HepG2 (cell line): ENCODE measurements around the gene BICRA. TPM values are rescaled to one million over a fixed set of nuclear protein-coding genes. Genes with fewer than 3 reads are reported as not detected.

Source experiments
- BRF2 ChIP-seq: sonication (generic); formaldehyde crosslinking; IDR thresholded peaks from 2 replicates; pipeline ENCODE4 v1.8.1; 2022; ENCODE audit warnings: mild to moderate bottlenecking, missing genetic modification reagents
- CHD2 ChIP-seq: IDR thresholded peaks from 2 replicates; pipeline ENCODE4 v1.6.1; 2011; ENCODE audit warnings: low read depth, low read length, improper control_type of control experiment
- CREB1 ChIP-seq, 2 experiments: fragments of 450-650 bp in 1 of 2; IDR thresholded peaks; 2 replicates each; pipeline ENCODE4 v1.6.1; 2016 to 2017; ENCODE audit warnings: control low read depth in 1 of 2, mild to moderate bottlenecking in 1 of 2, missing compliant biosample characterization in 1 of 2, missing genetic modification characterization in 1 of 2
- FIP1L1 ChIP-seq: fragments of 200-400 bp; formaldehyde crosslinking; IDR thresholded peaks from 2 replicates; pipeline ENCODE4 v1.6.1; 2018; ENCODE audit warnings: low read depth, mild to moderate bottlenecking, low read length, moderate library complexity, borderline replicate concordance; ENCODE audit not compliant: insufficient read depth
- HOXA5 ChIP-seq: sonication (generic); formaldehyde crosslinking; IDR thresholded peaks from 2 replicates; pipeline ENCODE4 v1.4.0; 2020; ENCODE audit warnings: missing genetic modification reagents
- KAT2B ChIP-seq: fragments of 150-350 bp; IDR thresholded peaks from 2 replicates; pipeline ENCODE4 v1.6.1; 2014; ENCODE audit warnings: low read depth, low read length, borderline replicate concordance
- KDM1A ChIP-seq: IDR thresholded peaks from 2 replicates; pipeline ENCODE4 v1.6.1; 2016; ENCODE audit warnings: missing compliant biosample characterization
- KDM2A ChIP-seq: sonication (generic); formaldehyde crosslinking; IDR thresholded peaks from 2 replicates; pipeline ENCODE4 v1.4.0; 2020; ENCODE audit warnings: low read depth, missing genetic modification reagents, borderline replicate concordance
- MAZ ChIP-seq, 2 experiments: sonication (generic) in 1 of 2; formaldehyde crosslinking in 1 of 2; IDR thresholded peaks; 2 replicates each; pipeline versions ENCODE4 v1.5.0 to v1.6.1; 2012 to 2020; ENCODE audit warnings: low read depth in 2 of 2, mild to moderate bottlenecking in 2 of 2, borderline replicate concordance in 1 of 2, improper control_type of control experiment in 1 of 2, low read length in 1 of 2, missing genetic modification reagents in 1 of 2, moderate library complexity in 1 of 2
- MTA3 ChIP-seq: sonication (generic); formaldehyde crosslinking; IDR thresholded peaks from 2 replicates; pipeline ENCODE4 v1.4.0; 2020; ENCODE audit warnings: missing genetic modification reagents
- REXO4 ChIP-seq: sonication (generic); formaldehyde crosslinking; IDR thresholded peaks from 2 replicates; pipeline ENCODE4 v1.8.0; 2022; ENCODE audit warnings: missing genetic modification reagents, mild to moderate bottlenecking, borderline replicate concordance
- RFXAP ChIP-seq: sonication (generic); formaldehyde crosslinking; IDR thresholded peaks from 2 replicates; pipeline ENCODE4 v1.4.0; 2020; ENCODE audit warnings: missing genetic modification reagents, borderline replicate concordance
- STAG1 ChIP-seq: sonication (generic); formaldehyde crosslinking; IDR thresholded peaks from 2 replicates; pipeline ENCODE4 v1.4.0; 2020; ENCODE audit warnings: missing genetic modification reagents
- TEAD3 ChIP-seq: optimal IDR thresholded peaks from 2 replicates; pipeline ENCODE3; 2016; ENCODE audit warnings: borderline replicate concordance
- TFDP2 ChIP-seq: sonication (generic); formaldehyde crosslinking; IDR thresholded peaks from 2 replicates; pipeline ENCODE4 v1.4.0; 2020; ENCODE audit warnings: missing genetic modification reagents
- XRCC5 ChIP-seq: fragments of 200-400 bp; formaldehyde crosslinking; optimal IDR thresholded peaks from 2 replicates; pipeline ENCODE3; 2017; ENCODE audit warnings: mild to moderate bottlenecking, low read length
- ZNF34 ChIP-seq: sonication (generic); formaldehyde crosslinking; IDR thresholded peaks from 2 replicates; pipeline ENCODE4 v1.4.0; 2020; ENCODE audit warnings: mild to moderate bottlenecking, missing genetic modification reagents, borderline replicate concordance
- ZNF629 ChIP-seq: sonication (generic); formaldehyde crosslinking; conservative IDR thresholded peaks from 2 replicates; pipeline ENCODE4 v1.5.0; 2020; ENCODE audit warnings: missing genetic modification reagents
- polyA plus RNA-seq, 8 experiments: library from polyadenylated mRNA; depleted of rRNA in 3 of 8; stranded (reverse) in 7 of 8; unstranded in 1 of 8; fragments of >200 nt; fragmentation: Illumina TruSeq in 4 of 8; extraction: Trizol in 4 of 8; gene quantifications; 2 replicates each; pipeline versions ENCODE4 v1.2.1 to v1.2.3, GENCODE V29; 2011 to 2016; ENCODE audit warnings: low read depth in 4 of 8, missing spikeins in 1 of 8, mixed read lengths in 1 of 8; ENCODE audit not compliant: insufficient read depth in 1 of 8
- total RNA-seq, 5 experiments: library from RNA; depleted of rRNA; stranded (reverse); fragments of >200 nt; fragmentation: Illumina TruSeq; extraction: Trizol; gene quantifications; 2 replicates each; pipeline ENCODE4 v1.2.3, GENCODE V29; 2016; ENCODE audit warnings: low read depth in 1 of 5
- TF ChIP-seq, protein P1 (sequence below): sonication (generic); formaldehyde crosslinking; IDR thresholded peaks from 2 replicates; pipeline ENCODE4 v1.9.0; 2021; ENCODE audit warnings: mild to moderate bottlenecking, missing genetic modification reagents

Gene BICRA
- total and polyA plus RNA-seq, 2 of the 13 experiments (the other 11 are each of a cell fraction or from before 2014, with no cell fraction given): 0.55 to 0.71 TPM

DNA sequence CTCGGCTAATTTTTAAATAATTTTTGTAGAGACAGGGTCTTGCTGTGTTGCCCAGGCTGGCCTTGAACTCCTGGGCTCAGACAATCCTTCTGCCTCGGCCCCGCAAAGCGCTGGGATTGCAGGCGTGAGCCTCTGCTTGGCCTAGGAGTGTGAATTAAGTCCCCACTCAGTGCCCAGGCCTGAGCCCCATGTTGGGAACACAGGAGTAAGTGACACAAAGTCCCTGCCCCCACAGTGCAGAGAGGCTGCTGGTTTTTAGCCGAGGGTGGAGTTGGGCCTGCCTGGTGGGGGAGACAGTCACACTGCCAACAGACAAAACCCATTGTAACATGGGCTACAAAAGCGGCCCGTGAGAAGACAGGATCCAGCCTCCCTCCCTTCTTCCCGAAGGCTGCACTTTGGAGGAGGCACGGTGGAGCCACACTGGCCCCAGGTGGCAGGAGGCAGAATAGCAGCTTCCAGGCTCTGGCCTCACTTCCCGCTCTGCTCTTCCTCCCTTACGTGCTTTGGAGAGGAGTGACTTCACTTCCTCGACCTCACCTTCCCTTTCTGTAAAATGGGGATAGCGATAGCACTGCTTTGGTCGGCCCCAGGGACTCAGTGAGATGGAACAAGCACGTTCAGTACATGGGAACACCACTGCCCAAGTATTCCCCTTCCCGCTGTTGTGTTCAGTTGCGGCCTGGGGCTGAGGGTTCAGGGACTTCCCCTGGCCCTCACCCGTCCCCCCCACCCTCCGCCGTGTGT is 89.1 kb downstream of the BICRA start (continued):
- TF ChIP-seq, protein P1, sequence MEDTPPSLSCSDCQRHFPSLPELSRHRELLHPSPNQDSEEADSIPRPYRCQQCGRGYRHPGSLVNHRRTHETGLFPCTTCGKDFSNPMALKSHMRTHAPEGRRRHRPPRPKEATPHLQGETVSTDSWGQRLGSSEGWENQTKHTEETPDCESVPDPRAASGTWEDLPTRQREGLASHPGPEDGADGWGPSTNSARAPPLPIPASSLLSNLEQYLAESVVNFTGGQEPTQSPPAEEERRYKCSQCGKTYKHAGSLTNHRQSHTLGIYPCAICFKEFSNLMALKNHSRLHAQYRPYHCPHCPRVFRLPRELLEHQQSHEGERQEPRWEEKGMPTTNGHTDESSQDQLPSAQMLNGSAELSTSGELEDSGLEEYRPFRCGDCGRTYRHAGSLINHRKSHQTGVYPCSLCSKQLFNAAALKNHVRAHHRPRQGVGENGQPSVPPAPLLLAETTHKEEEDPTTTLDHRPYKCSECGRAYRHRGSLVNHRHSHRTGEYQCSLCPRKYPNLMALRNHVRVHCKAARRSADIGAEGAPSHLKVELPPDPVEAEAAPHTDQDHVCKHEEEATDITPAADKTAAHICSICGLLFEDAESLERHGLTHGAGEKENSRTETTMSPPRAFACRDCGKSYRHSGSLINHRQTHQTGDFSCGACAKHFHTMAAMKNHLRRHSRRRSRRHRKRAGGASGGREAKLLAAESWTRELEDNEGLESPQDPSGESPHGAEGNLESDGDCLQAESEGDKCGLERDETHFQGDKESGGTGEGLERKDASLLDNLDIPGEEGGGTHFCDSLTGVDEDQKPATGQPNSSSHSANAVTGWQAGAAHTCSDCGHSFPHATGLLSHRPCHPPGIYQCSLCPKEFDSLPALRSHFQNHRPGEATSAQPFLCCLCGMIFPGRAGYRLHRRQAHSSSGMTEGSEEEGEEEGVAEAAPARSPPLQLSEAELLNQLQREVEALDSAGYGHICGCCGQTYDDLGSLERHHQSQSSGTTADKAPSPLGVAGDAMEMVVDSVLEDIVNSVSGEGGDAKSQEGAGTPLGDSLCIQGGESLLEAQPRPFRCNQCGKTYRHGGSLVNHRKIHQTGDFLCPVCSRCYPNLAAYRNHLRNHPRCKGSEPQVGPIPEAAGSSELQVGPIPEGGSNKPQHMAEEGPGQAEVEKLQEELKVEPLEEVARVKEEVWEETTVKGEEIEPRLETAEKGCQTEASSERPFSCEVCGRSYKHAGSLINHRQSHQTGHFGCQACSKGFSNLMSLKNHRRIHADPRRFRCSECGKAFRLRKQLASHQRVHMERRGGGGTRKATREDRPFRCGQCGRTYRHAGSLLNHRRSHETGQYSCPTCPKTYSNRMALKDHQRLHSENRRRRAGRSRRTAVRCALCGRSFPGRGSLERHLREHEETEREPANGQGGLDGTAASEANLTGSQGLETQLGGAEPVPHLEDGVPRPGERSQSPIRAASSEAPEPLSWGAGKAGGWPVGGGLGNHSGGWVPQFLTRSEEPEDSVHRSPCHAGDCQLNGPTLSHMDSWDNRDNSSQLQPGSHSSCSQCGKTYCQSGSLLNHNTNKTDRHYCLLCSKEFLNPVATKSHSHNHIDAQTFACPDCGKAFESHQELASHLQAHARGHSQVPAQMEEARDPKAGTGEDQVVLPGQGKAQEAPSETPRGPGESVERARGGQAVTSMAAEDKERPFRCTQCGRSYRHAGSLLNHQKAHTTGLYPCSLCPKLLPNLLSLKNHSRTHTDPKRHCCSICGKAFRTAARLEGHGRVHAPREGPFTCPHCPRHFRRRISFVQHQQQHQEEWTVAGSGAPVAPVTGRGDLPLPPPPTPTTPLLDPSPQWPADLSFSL (CRISPR knock-in tag): no peak
- no peak for TF ChIP-seq FIP1L1
- no peak for TF ChIP-seq CREB1 (IDR thresholded peaks at IDR 0.05)
- no peak for TF ChIP-seq CREB1 (CRISPR knock-in tag; IDR thresholded peaks at IDR 0.05)
- no peak for TF ChIP-seq MTA3 (CRISPR knock-in tag)
- 0 out of 2 replicates have a peak, but pooled peaks have one; percentile 24 for TF ChIP-seq TFDP2 (CRISPR knock-in tag)
- no peak for TF ChIP-seq MAZ (IDR thresholded peaks at IDR 0.05; ENCODE audit: borderline replicate concordance, low read depth, low read length)
- TF ChIP-seq MAZ (CRISPR knock-in tag; IDR thresholded peaks at IDR 0.05; ENCODE audit: low read depth): peak; percentile 26; the same call in 1 of the 2 replicates
- TF ChIP-seq RFXAP (CRISPR knock-in tag): no peak
- 0 out of 2 replicates have a peak, but pooled peaks have one; percentile 15 for TF ChIP-seq CHD2
- peak; percentile 93 for TF ChIP-seq ZNF629
- TF ChIP-seq KAT2B: no peak
- TF ChIP-seq REXO4 (CRISPR knock-in tag): no peak
- TF ChIP-seq BRF2 (CRISPR knock-in tag): no peak
- TF ChIP-seq KDM2A: peak; percentile 74
- TF ChIP-seq KDM1A (CRISPR knock-in tag): peak; percentile 8; the same call in 1 of the 2 replicates
- TF ChIP-seq XRCC5: peak; percentile 90
- TF ChIP-seq HOXA5 (CRISPR knock-in tag): no peak
- TF ChIP-seq ZNF34 (CRISPR knock-in tag): no peak
- peak; percentile 34 for TF ChIP-seq TEAD3
- peak; percentile 99 for TF ChIP-seq STAG1
